ENCODE measurements around the gene KDM4C. TPM values are rescaled to one million over a fixed set of nuclear protein-coding genes. Genes with fewer than 3 reads are reported as not detected.

The KDM4C gene
- total and polyA plus RNA-seq, 2 donors (not counting 1 experiment from before 2014, with no cell fraction given), result 13.0 to 39.0 TPM

GRCh38 chr9:7121664-7122063 lies 363.9 kb downstream of the KDM4C start:
- TF ChIP-seq CTCF (conservative IDR thresholded peaks at IDR 0.05 in 1 of 2, IDR thresholded peaks at IDR 0.05 in 1 of 2; ENCODE audit: low read depth in 1 of 2, low read length in 2 of 2) (no peak), EZH2 (IDR thresholded peaks at IDR 0.05; ENCODE audit: low read length, missing control alignments) (no peak)
- Histone ChIP-seq H3K27me3 (ENCODE audit: control insufficient read depth, insufficient read depth, low read length) (no peaks in the 10 kb centered on the region), H3K27ac (ENCODE audit: insufficient read depth, low read length) (no peak overlapping the region), H3K79me2 (ENCODE audit: control insufficient read depth, insufficient read depth, low read length) (no peaks in the 10 kb centered on the region), H3K4me3 (replicated peaks in 1 of 4; ENCODE audit: control extremely low read depth in 1 of 4, insufficient read depth in 1 of 4, low read depth in 3 of 4, low read length in 4 of 4) (no peak overlapping the region), H3K9ac (ENCODE audit: insufficient read depth, low read length) (no peak overlapping the region), H4K20me1 (ENCODE audit: control insufficient read depth, extremely low read depth, insufficient read depth, low read length) (no peaks in the 10 kb centered on the region), H2AFZ (ENCODE audit: low read length) (no peak overlapping the region), H3K4me2 (ENCODE audit: extremely low read depth, insufficient read depth, low read length) (no peak overlapping the region), H3K4me1 (ENCODE audit: control insufficient read depth, extremely low read depth, insufficient read depth, low read length) (no peaks in the 10 kb centered on the region), H3K9me3 (ENCODE audit: control insufficient read depth, insufficient read depth, low read depth, low read length) (no peaks in the 10 kb centered on the region), H3K36me3 (ENCODE audit: control insufficient read depth, insufficient read depth, low read length) (no peaks in the 10 kb centered on the region)
- no peak for DNase-seq (ENCODE audit: low read depth in 2 of 2)

GRCh38 chr9:7123743-7124142 lies 366.0 kb downstream of the KDM4C start:
- H3K79me2 ChIP-seq (ENCODE audit: control insufficient read depth, insufficient read depth, low read length), result no peaks in the 10 kb centered on the region
- no peaks in the 10 kb centered on the region for H3K36me3 ChIP-seq (ENCODE audit: control insufficient read depth, insufficient read depth, low read length)
- H3K27me3 ChIP-seq (ENCODE audit: control insufficient read depth, insufficient read depth, low read length), result no peaks in the 10 kb centered on the region
- no peaks in the 10 kb centered on the region for H4K20me1 ChIP-seq (ENCODE audit: control insufficient read depth, extremely low read depth, insufficient read depth, low read length)
- H2AFZ ChIP-seq (ENCODE audit: low read length), result no peak overlapping the region
- TF ChIP-seq EZH2 (IDR thresholded peaks at IDR 0.05; ENCODE audit: low read length, missing control alignments) (no peak), CTCF (conservative IDR thresholded peaks at IDR 0.05 in 1 of 2, IDR thresholded peaks at IDR 0.05 in 1 of 2; ENCODE audit: low read depth in 1 of 2, low read length in 2 of 2) (no peak)
- H3K9me3 ChIP-seq (ENCODE audit: control insufficient read depth, insufficient read depth, low read depth, low read length), result no peaks in the 10 kb centered on the region
- peak in 1 of 2 donors; percentile 12 for DNase-seq (ENCODE audit: low read depth in 2 of 2)
- no peaks in the 10 kb centered on the region for H3K4me1 ChIP-seq (ENCODE audit: control insufficient read depth, extremely low read depth, insufficient read depth, low read length)
- H3K4me3 ChIP-seq (replicated peaks in 1 of 4; ENCODE audit: control extremely low read depth in 1 of 4, insufficient read depth in 1 of 4, low read depth in 3 of 4, low read length in 4 of 4), result no peak overlapping the region
- H3K4me2 ChIP-seq (ENCODE audit: extremely low read depth, insufficient read depth, low read length), result no peak overlapping the region
- H3K27ac ChIP-seq (ENCODE audit: insufficient read depth, low read length), result no peak overlapping the region
- H3K9ac ChIP-seq (ENCODE audit: insufficient read depth, low read length), result no peak overlapping the region

GRCh38 chr9:7125231-7125630 lies 367.5 kb downstream of the KDM4C start:
- Histone ChIP-seq H3K36me3 (ENCODE audit: control insufficient read depth, insufficient read depth, low read length) (no peaks in the 10 kb centered on the region), H3K4me2 (ENCODE audit: extremely low read depth, insufficient read depth, low read length) (no peak overlapping the region), H3K4me3 (replicated peaks in 1 of 4; ENCODE audit: control extremely low read depth in 1 of 4, insufficient read depth in 1 of 4, low read depth in 3 of 4, low read length in 4 of 4) (no peak overlapping the region), H2AFZ (ENCODE audit: low read length) (no peak overlapping the region), H3K9me3 (ENCODE audit: control insufficient read depth, insufficient read depth, low read depth, low read length) (no peaks in the 10 kb centered on the region), H3K4me1 (ENCODE audit: control insufficient read depth, extremely low read depth, insufficient read depth, low read length) (no peaks in the 10 kb centered on the region), H3K27me3 (ENCODE audit: control insufficient read depth, insufficient read depth, low read length) (no peaks in the 10 kb centered on the region), H3K9ac (ENCODE audit: insufficient read depth, low read length) (no peak overlapping the region), H3K27ac (ENCODE audit: insufficient read depth, low read length) (no peak overlapping the region), H3K79me2 (ENCODE audit: control insufficient read depth, insufficient read depth, low read length) (no peaks in the 10 kb centered on the region), H4K20me1 (ENCODE audit: control insufficient read depth, extremely low read depth, insufficient read depth, low read length) (no peaks in the 10 kb centered on the region)
- DNase-seq (ENCODE audit: low read depth in 2 of 2), result no peak
- no peak for TF ChIP-seq CTCF (conservative IDR thresholded peaks at IDR 0.05 in 1 of 2, IDR thresholded peaks at IDR 0.05 in 1 of 2; ENCODE audit: low read depth in 1 of 2, low read length in 2 of 2)
- no peak for TF ChIP-seq EZH2 (IDR thresholded peaks at IDR 0.05; ENCODE audit: low read length, missing control alignments)
